HUDEP-2 (cell line): ENCODE data around the gene ALDH5A1.
A peak's percentile ranks its signal among the peaks of the same experiment; 100 is the strongest.
"Not testable (repeated sequence)": the region's sequence is repeated elsewhere in the genome, so short reads cannot be mapped to it uniquely, and the experiment has no call there.

Experiments
- DNase-seq, 76 experiments: peaks; one replicate each; lab custom pipeline; 2025; ENCODE audit not compliant: unreplicated experiment in 76 of 76; lab: John Stamatoyannopoulos, UW

ALDH5A1 gene

GRCh38 chr6:24484657-24485323 is 10.0 kb upstream of the ALDH5A1 start:
- no peak for DNase-seq

GRCh38 chr6:24486065-24486464 is 8.7 kb upstream of the ALDH5A1 start:
- no peak for DNase-seq

GRCh38 chr6:24489470-24489869 is 5.3 kb upstream of the ALDH5A1 start, which contains the start of gene GPLD1:
Gene GPLD1 (minus strand): TSS chr6:24489578. CDS start chr6:24489511, 67 bp downstream.
- DNase-seq, result no peak

DNA sequence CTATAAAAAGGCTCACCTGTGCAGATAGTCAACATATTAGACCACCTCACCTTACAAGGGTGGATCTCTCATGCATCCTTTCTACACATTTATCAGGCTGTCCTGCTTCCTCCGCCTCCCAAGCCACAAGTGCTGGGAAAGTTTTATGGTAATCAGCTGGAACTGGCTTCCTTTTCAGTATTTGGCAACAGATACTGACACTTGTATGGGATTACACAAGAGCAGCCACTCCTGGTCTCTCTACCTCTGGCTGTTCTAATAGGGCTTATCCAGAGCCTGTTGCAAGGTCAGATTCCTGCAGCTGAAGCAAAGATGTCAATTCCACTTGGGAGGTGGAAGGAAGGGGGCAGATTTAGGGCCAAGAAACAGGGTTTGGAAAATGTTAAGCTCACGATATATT is 4.9 kb upstream of the ALDH5A1 start:
- no peak for DNase-seq

GRCh38 chr6:24490948-24491347 is 3.8 kb upstream of the ALDH5A1 start:
- peak in 1 of 76 experiments; percentile 2 for DNase-seq

- peak in 51 of 76 experiments; percentile 13 to 71 (median 39) for DNase-seq
Measured at GRCh38 chr6:24492475-24492874, 2.3 kb upstream of the ALDH5A1 start.

DNA sequence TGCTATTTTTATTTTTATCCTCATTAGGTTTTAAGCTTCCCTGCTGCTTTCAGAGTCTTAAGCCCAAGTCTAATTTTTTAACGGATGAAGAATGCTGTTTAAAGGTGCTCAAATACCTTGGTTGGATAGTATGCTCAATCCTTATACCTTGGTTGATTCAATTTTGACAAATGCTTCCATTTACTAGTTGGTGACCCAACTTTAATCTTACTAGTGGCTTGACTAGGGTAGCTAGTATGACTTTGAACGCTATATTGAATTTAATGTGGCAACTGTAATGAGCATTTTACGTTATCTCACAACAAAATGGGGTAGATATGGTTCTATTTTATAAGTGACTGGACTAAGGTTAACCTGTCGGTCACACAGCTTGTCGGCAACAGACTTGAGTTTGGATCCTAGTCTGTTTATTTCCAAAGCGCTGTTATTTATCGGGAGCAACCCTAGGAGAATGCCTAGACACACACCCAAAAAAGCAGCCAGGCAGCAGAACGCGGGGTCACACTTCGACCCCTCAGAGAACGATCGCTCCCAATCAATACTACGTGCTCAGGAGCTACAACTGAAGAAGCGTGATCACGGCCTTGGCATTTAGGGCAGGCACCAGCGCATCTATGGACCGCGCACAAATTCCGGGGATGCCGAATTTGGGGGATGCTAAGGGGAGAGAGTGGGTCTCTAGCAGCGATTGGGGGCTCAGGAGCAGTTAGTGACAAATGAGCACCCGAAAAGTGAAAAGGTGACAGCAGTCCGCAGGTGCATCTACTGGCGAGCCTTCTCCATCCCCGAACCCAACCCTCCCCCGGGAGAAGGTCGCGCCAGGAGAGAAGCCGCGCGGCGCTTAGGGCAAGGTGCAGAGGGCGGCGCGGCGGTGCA is 586 bp upstream of the ALDH5A1 start:
- peak in 2 of 76 experiments; percentile 38 to 77 for DNase-seq

DNA sequence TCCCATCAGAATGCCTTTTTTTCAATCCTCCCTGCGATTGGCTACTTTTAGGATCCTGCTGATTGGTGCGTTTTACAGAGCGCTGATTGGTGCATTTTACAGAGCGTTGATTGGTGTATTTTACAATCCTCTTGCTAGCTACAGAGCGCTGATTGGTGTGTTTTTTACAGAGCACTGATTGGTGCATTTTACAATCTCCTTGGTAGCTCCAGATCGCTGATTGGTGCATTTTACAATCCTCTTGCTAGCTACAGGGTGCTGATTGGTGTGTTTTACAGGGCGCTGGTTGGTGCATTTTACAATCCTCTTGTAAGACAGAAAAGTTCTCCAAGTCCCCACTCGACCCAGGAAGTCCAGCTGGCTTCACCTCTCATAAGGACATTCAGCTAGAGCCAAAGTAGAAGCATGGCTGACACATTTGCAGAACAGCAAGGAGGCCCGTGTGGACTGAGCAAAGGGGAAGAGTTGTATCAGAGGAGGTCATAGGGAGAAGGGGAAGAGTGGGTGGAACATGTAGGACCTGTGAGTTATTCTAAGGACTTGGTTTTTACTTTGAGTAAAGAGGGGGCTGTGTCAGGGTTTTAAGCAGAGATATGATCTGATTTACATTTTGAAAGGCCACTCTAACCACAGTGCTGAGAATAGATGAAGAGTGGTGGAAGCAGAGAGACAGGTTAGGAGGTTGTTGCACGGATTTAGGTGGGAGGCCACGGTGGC is 2.6 kb downstream of the ALDH5A1 start:
- no peak for DNase-seq

DNA sequence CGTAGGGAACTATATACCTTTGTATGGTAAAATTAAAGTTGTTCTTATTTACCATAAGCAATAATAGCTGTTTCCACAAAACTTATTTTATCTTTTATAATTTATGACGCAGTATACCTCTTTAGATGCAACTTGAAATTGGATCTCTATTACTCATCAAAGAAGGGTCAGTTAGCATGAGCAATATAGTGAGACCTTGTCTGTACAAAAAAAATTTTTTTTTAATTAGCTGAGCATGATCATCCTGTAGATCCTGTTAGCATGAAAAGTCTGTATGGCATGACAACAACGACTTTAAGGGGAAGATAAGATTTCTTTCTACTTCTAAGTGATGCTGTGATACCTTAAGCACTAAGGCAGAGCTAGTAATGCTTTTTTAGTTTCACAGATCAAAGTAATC is 5.9 kb downstream of the ALDH5A1 start:
- DNase-seq, result no peak

- DNase-seq, result no peak
Measured at GRCh38 chr6:24501374-24501773, 6.6 kb downstream of the ALDH5A1 start.

DNA sequence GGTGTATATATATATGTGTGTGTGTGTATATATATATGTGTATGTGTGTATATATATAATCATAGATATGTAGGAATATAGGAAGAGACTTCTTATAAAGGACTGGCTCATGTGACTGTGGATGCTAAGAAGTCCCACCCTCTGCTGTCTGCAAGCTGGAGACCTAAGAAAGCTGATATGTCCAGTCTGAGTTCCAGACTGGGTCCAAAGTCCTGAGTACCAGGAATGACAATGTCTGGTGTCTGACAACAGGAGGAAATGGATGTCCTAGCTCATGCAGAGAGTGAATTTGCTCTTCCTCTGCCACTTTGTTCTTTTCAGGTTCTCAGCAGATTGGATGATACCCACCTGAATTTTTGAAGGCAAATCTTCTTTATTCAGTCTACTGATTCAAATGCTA is 7.1 kb downstream of the ALDH5A1 start:
- no peak for DNase-seq

GRCh38 chr6:24504287-24504648 is 9.5 kb downstream of the ALDH5A1 start:
- DNase-seq, result no peak

GRCh38 chr6:24504649-24505586 is 10.1 kb downstream of the ALDH5A1 start:
- no peak for DNase-seq

DNA sequence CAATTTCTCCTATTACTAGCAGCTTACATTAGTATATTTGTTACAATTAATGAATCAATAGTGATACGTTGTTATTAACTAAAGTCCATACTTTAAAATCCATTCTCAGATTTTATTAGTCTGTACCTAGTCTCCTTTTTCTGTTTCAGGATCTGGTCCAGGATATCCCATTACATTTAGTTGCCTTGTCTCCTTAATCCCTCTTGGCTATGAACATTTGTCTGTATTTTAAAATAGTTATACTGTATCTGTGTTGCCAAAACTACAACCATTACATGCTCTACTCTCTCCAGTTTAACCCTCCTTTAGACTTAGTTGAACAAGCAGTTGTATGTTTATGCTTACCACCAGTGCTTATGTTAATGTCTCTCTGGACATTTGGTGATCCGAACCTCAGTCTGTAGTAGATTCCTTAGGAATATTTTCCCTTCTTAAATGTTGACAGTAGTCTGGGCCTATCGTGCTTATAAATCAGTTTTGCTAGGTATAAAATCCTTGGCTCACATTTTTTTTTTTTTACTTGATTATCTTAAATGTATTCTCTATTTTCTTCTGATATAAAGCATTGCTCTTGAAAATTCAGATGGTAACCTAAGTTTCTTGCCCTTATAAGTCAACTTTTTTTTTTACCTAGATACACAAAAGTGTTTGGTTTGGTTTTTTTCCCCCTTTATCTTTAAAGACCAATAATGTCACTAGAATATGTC is 12.2 kb downstream of the ALDH5A1 start:
- no peak for DNase-seq

DNA sequence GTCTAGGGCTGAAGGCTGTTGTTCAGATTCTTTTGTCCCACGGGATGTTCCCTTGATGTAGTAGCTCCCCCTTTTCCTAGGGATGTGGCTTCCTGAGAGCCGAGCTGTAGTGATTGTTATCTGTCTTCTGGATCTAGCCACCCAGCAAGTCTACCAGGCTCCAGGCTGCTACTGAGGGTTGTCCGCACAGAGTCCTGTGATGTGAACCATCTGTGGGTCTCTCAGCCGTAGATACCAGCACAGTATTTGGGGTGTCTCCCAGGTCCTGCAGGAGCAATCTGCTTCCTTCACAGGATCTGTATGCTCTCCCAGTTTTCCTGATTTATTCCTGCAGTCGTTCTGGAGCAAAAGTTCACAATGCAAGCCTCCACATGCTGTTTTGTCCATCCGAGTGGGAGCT is 17.2 kb downstream of the ALDH5A1 start:
- not testable (repeated sequence) for DNase-seq

DNA sequence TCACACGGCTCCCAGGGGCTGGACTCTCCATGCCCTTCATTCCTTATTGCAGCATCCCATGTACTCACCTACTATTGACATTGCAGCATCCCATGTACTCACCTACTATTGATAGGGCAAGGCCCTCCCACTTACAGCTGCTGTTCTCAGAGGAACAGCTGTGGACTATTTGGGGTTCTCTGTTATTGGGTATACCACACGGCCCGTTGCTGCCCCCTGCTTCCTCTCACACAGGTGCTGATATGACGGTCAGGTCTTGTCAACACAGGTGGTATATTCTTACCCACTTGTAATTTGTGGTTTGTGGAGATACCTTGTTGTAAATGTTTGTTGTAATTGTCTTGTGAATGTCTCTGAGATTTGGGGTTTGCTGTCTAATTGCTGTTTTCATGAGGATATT is 18.8 kb downstream of the ALDH5A1 start:
- DNase-seq, result no peak

DNA sequence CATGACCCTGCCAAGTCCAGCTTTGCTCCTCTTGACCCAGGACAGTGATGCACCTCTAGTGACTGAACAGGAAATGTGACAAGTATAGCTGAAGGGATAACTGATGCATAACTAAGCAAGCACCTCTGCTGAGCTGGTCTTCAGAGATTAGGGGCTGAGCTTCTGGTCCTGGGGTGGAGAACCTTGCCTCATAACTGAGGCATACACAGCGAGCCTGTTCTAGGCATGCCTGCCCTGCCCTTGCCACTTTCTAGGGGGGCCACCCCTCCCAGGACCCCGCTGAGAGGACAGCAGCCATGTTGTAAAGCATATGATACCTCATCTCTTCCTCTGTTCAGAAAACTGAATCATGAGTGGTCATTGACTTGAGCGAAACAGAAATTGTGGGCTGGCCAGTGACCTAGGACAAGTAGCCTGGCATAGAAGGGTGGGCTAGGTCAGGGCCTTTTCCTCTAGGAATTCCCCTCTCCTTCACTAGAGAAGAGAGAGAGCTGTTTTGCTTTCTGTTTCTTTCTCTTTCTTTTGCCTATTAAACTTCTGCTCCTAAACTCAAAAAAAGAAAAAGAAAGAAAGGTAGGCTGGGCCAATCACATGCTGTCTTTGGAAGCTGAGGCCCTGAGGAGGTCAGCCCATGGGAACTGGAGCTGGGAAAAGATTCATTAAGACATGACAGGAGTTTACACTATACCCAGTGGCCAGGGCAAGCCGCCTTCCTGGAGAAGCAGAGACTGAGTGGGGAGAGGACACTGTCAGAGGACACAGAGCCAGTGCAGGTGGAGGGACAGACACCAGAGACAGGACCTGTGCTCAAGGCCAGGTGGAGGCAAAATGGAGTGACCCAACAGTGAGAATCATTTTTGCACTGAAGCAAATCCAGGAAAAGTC is 23.1 kb downstream of the ALDH5A1 start:
- no peak for DNase-seq

DNA sequence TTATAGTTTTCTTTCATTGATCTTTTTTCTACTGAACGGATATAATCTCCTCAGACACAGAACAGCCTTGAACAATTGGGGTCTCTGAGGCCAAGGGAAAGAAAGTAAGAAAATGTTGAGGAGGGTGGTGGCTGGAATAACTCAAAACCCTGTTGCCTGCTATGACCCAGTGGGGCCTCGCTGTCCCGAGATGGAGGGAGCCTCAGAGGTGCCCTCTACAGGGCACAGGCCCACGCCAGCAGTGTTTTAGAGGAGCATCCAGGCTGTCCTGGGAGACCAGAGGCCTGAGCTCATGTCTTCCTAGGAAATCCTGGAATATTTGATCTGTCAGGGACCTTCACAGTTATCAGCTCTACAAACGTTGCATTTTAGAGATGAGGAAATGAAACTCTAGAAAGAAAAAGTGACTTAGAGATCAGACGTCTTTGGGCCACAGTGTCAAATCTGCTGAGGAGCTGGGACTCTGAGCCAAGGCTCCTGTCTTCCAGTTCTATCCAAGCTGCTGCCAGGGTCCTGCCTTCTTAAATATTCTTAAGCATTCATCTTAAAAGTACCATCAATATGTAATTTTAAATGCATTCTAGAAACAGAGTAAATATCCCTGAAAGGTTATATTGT is 26.3 kb downstream of the ALDH5A1 start:
- peak in 68 of 76 experiments; percentile 13 to 81 (median 58) for DNase-seq
